ENCODE results near the gene RFX3. TPM values are rescaled to one million over a fixed set of nuclear protein-coding genes. Genes with fewer than 3 reads are reported as not detected.

Gene RFX3
- total RNA-seq, 1 experiment from 2014 or later, result 8.4 TPM

DNA sequence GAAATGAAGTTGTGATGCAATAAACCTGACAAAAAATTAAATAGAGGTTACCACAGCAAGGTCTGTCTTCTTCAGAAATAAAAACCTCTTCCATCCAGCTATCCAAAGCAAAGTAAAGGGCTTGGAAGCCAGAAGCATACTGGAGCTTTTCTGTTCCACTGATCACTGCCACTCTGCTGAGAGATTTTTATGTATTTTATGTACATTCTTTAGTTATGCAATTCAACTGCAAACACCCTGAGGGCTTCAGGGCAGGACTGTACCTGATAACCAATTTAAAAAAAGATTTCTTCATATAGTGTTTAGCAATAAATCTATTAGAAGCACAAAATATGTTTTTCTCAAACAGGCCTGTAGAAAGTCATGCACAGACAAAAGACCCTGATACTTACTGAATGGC is 355.0 kb downstream of the RFX3 start:
- intact Hi-C loops (cut with micrococcal nuclease; ENCODE audit: unreplicated experiment), result no loop called here
- Histone ChIP-seq H3K4me3 (no peak overlapping the region), H3K79me2 (ENCODE audit: low read depth) (no peaks in the 10 kb centered on the region), H3K27ac (no peak overlapping the region), H3K4me1 (replicated peaks; ENCODE audit: insufficient read depth) (no peaks in the 10 kb centered on the region), H3K27me3 (ENCODE audit: insufficient read depth, low read depth) (no peaks in the 10 kb centered on the region), H2AFZ (no peak overlapping the region), H3K9me2 (ENCODE audit: insufficient read depth) (no peaks in the 10 kb centered on the region), H3F3A (ENCODE audit: insufficient read depth, low read depth) (no peaks in the 10 kb centered on the region), H3K4me2 (no peak overlapping the region), H3K36me3 (ENCODE audit: low read depth) (no peaks in the 10 kb centered on the region), H4K20me1 (ENCODE audit: insufficient read depth) (no peaks in the 10 kb centered on the region), H3K9me3 (ENCODE audit: insufficient read depth, low read depth) (no peaks in the 10 kb centered on the region)
- TF ChIP-seq, protein P1, sequence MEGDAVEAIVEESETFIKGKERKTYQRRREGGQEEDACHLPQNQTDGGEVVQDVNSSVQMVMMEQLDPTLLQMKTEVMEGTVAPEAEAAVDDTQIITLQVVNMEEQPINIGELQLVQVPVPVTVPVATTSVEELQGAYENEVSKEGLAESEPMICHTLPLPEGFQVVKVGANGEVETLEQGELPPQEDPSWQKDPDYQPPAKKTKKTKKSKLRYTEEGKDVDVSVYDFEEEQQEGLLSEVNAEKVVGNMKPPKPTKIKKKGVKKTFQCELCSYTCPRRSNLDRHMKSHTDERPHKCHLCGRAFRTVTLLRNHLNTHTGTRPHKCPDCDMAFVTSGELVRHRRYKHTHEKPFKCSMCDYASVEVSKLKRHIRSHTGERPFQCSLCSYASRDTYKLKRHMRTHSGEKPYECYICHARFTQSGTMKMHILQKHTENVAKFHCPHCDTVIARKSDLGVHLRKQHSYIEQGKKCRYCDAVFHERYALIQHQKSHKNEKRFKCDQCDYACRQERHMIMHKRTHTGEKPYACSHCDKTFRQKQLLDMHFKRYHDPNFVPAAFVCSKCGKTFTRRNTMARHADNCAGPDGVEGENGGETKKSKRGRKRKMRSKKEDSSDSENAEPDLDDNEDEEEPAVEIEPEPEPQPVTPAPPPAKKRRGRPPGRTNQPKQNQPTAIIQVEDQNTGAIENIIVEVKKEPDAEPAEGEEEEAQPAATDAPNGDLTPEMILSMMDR (conservative IDR thresholded peaks at IDR 0.05), result no peak
- no peak for TF ChIP-seq EZH2 (IDR thresholded peaks at IDR 0.05; ENCODE audit: low read depth)
- ChIA-PET POLR2A (ENCODE audit: unreplicated experiment) (no interaction called here), CTCF (no interaction called here)
- BruUV-seq (replicated peaks), result no TSS peak
- no peak for DNase-seq

All from PC-9 (cell line).